UCSD-AML1 (cell line): ENCODE results near the gene KCNA2.

Experiments
- DNase-seq: peaks from one replicate; lab custom pipeline; 2025; ENCODE audit not compliant: unreplicated experiment; lab: John Stamatoyannopoulos, UW

The KCNA2 gene

DNA sequence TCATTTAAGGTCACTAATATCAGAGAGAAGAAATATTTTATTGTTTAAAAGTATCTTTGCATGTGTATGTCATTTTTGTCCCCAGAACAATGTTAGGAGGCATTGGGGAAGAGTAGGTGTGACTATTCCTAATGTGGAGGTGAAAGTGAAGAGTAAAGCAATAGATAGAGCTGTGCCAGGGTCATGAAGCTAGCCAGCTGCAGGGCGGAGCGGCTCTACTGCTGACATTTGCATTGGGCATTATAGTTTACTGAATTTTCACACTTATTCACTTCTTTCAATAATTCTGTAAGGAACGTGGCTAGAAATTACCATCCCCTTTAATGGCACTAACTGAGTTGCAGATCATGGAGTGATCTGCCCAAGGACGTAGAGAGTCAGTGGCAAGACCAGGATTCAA is 35.3 kb downstream of the KCNA2 start:
- DNase-seq = no peak

DNA sequence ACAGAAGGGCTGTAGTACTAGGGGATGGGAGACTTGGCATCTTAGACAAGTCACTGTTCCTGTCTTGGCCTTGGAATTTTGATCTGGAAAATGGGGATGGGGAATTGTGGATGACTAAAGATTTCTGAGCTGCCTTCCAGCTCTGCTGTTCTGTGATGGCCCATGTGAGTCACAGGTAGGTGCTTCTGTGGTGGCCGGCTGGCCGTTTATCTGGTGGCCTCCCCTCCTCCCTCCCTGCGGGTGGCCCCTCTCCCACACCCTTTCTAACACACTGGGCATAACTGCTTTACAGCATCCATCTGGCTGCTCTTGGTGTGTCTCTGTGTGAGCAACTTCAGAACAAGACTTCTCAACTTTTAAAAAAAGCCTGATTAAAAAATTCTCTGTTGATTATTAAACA is 35.9 kb downstream of the KCNA2 start:
- DNase-seq = no peak

DNA sequence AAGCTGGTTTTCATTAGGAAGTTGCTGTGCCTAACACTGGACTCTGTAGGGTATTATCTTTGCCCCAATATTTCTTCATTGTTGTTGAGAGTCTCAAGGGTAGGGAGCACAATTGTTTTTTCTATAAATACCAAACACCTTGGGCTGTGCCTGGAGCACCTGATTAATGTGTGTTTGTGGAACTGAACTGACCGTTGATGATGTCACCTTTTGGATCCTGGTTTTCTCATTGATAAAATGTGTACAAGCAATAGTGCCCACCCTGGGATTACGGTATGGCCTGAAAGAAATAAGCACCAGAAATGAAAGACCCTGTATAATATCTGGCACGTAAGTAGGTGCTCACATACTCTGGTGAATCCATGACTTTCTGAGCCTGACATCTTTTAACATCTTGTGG is 39.3 kb downstream of the KCNA2 start:
- DNase-seq = no peak

DNA sequence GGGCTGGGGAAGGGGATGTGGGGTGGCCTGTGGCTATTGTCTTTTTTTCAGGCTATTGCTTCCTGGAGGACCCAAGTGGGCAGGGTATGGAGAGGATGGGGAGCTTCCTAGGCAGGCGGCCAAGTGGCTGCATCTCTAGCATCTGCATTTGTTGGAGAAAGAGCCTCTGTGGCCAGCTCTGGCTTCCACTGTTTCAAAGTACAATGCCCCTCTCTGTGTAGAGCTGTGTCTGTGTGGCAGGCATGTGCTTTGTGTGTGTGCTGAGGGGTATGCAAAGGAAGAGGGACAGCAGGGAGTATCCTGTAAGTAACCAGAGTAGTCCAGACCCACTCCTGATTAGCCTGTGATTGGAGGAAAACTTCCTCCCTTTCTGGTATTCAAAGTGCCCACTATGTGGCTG is 40.6 kb downstream of the KCNA2 start:
- no peak for DNase-seq

DNA sequence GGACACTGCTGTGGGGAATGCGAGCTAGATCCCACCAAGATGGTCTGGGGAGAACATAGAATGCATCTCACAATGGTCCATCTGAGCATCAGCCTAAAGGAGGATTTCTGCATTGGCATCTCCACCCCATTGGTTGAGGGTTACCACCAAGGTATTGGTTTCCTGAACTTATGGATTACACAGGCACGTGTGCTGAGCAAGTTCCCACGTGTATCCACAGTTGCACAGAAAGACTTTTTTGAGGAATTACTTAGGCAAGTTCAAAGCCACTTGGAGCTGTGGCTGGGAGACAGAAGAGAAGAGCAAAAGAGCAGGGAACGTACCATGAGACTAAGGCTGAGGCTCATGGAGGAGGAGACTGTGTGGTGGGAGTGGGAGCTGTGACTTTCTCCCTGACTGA is 43.1 kb downstream of the KCNA2 start:
- DNase-seq = no peak

DNA sequence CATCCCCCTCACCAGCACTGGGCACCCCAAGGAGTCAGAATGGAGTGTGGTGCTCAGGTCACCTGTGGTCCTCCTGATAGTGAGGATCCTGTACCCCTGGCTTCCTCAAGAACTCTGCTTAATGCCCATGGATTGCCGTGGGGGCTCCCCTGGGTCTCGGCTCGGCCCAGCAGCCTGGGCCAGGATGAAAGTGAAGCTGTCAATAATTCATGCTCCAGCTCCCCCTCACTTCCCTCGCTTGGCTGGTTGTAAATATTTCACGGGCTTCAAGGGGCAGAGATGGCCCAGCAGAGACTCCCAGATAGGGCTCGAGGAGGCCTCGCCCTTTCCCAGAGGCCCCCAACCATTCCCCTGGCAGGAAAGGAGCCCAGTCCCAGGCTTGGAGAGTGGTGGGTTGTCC is 44.6 kb downstream of the KCNA2 start:
- DNase-seq = no peak

DNA sequence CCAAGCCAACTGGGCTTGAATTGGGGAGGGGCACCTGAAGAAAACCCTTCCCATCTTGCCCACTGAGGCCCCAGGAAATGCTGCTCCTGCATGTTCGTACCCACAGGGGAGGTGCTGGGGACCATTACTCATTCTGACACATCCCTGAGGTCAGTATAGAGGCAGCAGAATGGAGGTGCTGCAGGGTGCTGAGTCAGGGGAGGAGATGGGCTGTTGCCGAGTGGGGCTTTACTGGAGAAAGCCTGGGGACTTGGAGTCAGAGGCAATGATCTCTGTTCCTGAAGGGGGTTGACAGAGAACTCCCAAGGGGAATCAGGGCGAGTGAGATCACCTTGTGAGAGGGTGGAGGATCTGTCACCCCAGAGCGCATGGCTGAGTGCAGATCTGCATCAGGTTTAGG is 47.0 kb downstream of the KCNA2 start:
- no peak for DNase-seq

DNA sequence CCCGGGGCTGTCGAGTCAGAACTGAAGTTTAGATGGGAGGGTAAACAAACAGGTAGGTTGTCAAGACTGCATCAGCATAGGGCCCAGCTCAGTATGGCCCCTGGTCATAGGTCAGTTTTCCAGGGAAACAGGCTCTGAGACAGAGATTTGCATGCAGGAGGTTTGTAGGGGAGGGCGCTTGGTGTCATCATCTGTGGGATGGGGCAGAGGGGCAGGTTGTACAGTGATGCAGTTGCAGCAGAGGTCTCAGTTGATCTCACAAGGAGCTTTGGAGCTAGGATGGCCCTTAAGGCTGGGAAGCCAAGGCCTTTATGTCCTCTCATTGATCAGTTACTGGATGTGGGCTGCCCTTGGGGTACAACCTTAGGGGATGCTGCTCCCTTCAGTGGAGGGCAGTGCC is 48.7 kb downstream of the KCNA2 start:
- DNase-seq = no peak

DNA sequence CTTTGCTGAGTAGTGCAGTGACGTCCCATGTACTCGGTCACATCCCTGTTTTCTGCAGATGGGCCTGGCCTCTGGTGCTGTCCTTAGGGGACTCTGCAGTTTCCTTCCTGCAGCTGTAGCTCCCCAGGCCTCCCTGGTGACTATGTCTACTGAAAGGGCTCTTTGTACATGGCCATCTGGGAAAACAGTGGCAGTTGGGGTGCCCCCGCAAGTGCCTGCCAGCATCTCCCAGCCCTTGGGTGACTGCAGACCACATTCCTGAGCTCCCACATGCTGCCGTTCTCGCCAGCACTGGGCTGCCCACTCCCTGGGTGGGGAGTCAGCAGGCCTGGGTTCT is 49.7 kb downstream of the KCNA2 start:
- DNase-seq = no peak

DNA sequence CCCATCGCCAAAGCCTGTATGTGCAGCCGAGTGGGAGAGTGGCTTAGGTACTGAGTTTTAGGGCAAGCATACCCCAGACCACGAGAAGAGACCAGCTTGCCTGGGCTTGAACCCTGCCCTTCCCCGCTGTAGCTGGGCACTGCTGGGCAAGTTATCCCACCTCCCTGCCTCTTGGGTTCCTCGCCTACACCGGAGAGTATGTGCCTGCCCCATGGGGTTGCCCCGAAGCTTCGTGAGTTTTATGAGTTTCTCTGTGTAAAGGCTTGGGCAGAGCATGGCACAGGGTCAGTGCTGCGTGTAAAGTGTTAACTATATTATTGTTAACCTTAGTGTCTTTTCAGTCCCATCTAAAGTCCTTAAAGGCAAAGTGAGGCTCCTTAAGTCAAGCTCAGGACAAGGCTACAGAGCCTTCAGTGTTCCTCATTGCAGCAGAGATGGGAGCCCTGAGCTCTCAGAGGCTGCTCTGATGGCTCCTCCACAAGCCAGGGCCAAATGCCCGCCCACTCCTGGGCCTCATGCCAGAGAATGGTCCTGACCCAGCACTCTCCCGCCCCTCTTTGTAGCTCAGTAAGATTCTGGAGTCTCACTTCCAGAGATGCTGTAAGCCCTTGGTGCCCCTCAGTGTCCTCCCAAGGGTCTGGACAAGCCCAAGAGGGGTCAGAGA is 50.2 kb downstream of the KCNA2 start:
- DNase-seq = no peak

DNA sequence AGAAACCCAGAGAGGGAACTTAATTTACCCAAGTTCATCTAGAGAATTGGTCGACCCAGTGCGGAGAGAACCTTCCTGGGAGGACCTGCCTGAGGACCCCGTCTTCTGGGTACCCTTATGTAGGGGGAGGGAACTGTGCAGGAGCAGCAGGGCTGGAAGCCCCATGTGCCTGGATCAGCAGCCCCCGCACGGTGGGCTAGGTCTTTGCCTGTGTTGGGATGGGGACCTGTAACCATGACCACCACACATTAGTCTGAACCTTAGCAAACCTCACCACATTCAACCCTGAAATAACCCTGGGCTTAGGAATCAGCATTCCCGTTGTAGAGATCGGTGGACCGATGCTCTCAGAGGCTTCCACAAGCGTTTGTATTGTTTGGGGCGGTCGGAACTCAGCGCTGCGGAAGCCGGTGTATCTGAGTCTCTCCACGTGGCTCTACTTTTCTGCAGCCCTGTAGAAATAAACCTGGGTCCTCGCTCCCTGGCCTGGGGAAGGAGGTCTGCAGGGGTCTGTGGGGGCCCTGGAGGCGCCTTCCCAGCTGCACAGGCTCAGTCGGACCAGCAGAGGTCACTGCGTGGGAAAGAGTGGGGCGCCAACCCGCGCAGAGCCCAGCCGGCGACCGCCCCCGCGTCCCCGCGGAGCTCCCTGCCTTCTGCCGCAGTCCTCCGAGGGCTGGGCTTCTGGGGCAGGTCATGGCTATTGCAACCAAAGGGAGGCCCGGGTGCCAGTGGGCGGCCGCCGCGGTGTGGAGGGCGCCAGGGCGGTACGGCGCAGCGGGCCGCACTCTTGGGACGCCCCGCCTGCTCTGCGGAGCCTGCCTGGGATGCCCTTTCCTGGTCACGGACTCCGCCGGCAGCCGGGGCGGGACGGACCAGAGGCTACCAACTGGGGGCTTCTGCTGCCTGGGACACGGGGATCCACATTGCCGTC is 51.0 kb downstream of the KCNA2 start:
- DNase-seq = no peak

DNA sequence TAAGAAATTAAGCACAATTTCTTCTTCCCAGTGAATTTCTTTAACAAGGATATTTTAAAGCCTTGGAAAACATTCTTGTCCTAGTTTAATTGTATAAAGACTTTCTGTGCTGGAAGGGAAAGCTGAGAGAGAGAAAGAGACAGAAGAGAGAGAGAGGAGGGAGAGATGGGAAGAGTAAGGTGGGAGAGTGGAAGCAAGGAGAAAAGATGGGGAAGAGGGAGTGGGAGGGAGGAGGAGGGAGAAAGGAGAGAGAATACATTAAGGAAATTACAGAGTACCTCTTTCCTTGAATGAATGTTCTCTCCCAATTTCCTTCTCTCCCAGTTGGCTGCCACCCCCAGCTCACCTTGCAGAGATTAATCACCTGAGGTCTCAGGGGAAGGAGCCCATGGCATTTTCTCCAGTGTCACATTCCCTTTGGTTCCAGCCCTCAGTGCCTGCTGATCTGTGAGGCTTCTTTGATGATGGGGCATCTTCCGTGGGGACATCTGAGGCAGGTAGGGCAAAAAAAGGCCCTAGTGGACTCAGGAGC is 54.8 kb downstream of the KCNA2 start:
- DNase-seq = no peak

DNA sequence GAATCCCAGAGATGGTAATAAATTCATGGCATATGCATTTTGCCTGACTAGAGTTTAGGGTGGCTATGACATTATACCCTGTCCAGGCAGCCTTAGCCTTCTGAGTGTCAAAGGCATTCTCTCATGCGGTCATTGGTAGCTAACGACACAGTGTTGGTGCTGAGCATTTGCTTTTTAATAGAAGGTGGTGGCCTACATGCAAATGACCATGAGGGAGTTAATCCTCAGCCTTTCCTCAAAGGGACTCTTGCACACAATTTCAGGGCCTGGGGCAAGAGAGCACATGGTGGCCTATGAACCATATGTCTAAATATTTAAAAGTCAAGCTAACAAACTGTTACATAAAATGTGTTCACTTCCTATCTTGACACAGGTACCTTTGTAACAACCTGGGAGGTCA is 56.3 kb downstream of the KCNA2 start:
- no peak for DNase-seq

DNA sequence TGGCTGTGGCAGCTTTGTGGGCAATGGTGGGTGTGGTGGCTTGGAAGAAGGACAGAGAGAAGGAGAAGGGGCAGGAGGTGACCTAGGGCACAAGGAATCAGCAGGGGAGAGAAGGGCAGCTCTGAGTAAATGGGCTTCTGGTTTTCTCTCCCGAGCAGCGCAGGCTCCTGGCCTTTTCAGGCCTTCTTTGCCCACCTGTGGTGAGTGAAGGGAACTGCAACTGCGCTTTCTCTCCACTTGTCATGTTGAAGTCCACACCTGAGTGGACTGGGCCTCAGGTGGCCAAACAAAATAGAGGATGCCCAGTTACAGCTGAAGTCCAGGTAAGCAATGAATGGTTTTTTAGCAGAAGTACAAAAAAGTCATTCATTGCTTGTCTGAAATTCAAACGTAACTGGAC is 57.8 kb downstream of the KCNA2 start:
- no peak for DNase-seq

DNA sequence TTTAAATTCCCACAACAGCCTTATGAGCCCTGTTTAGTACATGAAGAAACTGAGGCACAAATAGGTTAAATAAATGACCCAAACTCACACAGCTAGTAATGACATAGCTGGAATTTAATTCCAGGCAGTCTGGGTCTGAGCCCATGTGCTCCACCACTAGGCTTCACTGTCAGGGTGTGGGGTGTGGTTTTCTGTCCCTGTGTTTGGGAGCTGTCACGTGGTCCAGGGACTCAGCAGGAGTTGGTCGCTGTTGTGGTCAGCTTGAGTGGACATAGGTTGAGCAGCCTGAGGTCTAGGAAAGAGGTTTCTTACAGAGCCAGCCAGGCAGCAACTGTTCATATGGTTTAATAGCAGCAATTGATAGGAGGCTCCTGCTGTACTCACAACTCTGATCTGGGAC is 59.1 kb downstream of the KCNA2 start:
- no peak for DNase-seq

DNA sequence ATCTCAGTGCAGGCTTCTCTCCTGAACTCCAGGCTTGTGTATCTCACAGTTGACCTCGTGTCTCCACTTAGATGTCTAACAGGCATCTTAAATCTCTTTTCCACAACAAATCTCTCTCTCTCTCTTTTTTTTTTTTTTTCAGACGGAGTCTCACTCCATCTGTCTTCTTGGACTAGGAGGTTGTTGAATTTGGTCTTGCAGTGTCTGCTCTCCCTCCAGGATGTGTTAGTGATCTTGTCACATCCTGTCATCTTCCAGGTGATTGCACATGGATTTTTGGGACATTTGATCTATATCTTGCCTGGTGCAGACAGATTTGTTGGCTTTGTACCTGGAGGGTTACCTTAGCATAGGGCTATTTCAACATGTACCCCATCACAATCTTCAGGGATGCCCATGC is 60.7 kb downstream of the KCNA2 start:
- DNase-seq = no peak

DNA sequence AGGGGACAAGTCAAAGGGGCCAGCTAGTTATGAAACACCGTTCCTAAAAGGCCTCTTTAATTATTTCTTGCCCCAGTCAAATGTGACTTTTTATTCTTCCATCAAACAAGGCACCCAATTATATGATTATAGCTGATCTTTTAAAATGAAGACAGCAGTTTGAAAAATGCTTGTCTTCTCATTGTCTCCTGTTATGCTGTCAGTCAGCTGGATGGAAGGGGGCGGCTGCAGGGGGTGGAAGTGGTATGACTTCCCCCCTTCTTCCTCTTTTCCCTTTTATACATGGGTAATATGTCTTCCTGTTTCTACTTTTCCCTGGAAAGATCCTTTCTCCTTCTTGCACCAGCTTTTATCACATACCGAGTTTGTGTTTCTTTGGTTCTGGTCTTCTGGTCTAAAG is 61.4 kb downstream of the KCNA2 start:
- DNase-seq = no peak
